ENCODE results near the gene RBCK1.
A peak's percentile ranks its signal among the peaks of the same experiment; 100 is the strongest.

The RBCK1 gene

DNA sequence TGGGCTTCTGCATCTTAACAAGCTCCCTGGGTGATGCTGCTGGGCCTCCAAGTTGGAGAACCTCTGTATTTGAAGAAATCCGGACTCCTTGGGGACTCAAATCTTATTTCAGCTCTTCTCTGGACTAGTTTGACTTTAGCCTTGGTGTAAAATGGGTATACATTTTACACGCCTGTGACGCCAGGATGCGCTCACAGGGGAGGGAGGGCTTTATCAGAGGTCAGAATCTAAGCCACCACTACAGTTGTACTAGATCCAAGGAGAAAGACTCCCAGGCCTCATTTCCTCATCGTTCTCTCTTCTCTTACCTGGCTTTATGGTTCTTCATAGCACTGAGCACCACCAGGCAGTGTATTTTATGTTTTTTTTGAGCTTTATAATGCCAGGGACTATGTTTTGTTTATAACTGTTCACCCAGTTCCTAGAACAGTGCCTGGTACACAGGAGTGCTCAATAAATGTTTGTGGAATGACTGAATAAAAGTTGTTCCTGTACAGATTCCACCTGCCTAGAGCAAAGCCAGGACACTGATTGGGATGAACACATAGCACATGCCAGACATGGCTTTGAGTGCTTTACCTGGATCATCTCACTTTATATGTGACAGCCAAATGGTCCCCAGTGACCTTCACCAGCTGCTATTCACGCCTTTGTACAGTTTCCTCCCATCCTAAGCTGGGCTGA, 5.1 kb upstream of the RBCK1 start:
- no peak overlapping the region for H3K4me3 ChIP-seq (ENCODE audit: low read length)
- no peak overlapping the region for H3K27ac ChIP-seq (ENCODE audit: low read length)
- no peaks in the 10 kb centered on the region for H3K36me3 ChIP-seq (ENCODE audit: control insufficient read depth, low read depth, low read length)
- no peaks in the 10 kb centered on the region for H3K27me3 ChIP-seq (ENCODE audit: control insufficient read depth, insufficient read depth, low read length)
- H3K4me1 ChIP-seq (ENCODE audit: control insufficient read depth, low read depth, low read length), result peaks cover 15% of the 10 kb centered on the region
- H3K9me3 ChIP-seq (ENCODE audit: control insufficient read depth, low read depth, low read length), result no peaks in the 10 kb centered on the region
- H3K9ac ChIP-seq (ENCODE audit: low read length), result no peak overlapping the region

DNA sequence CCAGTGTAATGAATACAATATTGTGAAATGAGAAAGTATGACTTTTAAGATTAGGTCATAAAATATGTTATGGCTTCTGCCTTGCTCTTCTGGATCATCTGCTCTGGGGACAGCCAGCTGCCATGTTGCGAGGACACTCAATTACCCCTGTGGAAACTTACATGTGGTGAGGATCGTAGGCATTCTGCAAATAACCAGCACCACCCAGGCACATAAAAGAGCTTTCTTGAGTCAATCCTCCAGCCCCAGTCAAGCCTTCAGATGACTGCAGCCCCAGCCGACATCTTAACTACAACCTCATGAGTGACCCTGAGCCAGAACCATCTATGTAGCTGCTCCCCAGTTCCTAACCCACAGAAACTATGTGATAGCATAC, 4.5 kb upstream of the RBCK1 start:
- H3K36me3 ChIP-seq (ENCODE audit: control insufficient read depth, low read depth, low read length), result no peaks in the 10 kb centered on the region
- no peak overlapping the region for H3K9ac ChIP-seq (ENCODE audit: low read length)
- peaks cover 15% of the 10 kb centered on the region for H3K4me1 ChIP-seq (ENCODE audit: control insufficient read depth, low read depth, low read length)
- no peaks in the 10 kb centered on the region for H3K27me3 ChIP-seq (ENCODE audit: control insufficient read depth, insufficient read depth, low read length)
- no peak overlapping the region for H3K4me3 ChIP-seq (ENCODE audit: low read length)
- no peak overlapping the region for H3K27ac ChIP-seq (ENCODE audit: low read length)
- H3K9me3 ChIP-seq (ENCODE audit: control insufficient read depth, low read depth, low read length), result no peaks in the 10 kb centered on the region

DNA sequence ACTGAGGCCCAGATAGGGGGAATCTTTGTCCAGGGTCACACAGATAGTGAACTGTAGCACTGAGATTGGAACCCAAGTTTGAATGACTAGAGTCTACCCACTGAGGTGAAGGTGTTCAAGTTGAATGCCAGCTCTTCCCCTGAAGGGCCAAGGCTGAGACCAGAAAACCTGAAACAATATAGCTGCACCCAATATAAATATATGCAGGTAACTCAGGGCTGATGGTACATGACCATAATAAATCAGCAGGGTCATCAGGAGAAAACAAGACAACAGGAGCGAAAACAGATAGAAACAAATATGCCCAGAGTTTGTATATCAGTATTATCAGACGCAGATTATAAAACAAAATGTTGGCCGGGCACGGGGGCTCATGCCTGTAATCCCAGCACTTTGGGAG, 4.0 kb upstream of the RBCK1 start:
- no peak overlapping the region for H3K9ac ChIP-seq (ENCODE audit: low read length)
- H3K27ac ChIP-seq (ENCODE audit: low read length), result no peak overlapping the region
- no peaks in the 10 kb centered on the region for H3K27me3 ChIP-seq (ENCODE audit: control insufficient read depth, insufficient read depth, low read length)

GRCh38 chr20:406200-407132, 1.6 kb upstream of the RBCK1 start:
- Histone ChIP-seq H3K4me3 (ENCODE audit: low read length) (peak overlapping the region; percentile 70), H3K27ac (ENCODE audit: low read length) (no peak overlapping the region), H3K36me3 (ENCODE audit: control insufficient read depth, low read depth, low read length) (peaks cover 13% of the 10 kb centered on the region), H3K9me3 (ENCODE audit: control insufficient read depth, low read depth, low read length) (no peaks in the 10 kb centered on the region), H3K4me1 (ENCODE audit: control insufficient read depth, low read depth, low read length) (peaks cover 13% of the 10 kb centered on the region), H3K9ac (ENCODE audit: low read length) (peak overlapping the region; percentile 58), H3K27me3 (ENCODE audit: control insufficient read depth, insufficient read depth, low read length) (no peaks in the 10 kb centered on the region)

More for the DNA sequence above, 4.0 kb upstream of the RBCK1 start:
- Histone ChIP-seq H3K4me3 (ENCODE audit: low read length) (no peak overlapping the region), H3K9me3 (ENCODE audit: control insufficient read depth, low read depth, low read length) (no peaks in the 10 kb centered on the region), H3K4me1 (ENCODE audit: control insufficient read depth, low read depth, low read length) (peaks cover 18% of the 10 kb centered on the region), H3K36me3 (ENCODE audit: control insufficient read depth, low read depth, low read length) (no peaks in the 10 kb centered on the region)

DNA sequence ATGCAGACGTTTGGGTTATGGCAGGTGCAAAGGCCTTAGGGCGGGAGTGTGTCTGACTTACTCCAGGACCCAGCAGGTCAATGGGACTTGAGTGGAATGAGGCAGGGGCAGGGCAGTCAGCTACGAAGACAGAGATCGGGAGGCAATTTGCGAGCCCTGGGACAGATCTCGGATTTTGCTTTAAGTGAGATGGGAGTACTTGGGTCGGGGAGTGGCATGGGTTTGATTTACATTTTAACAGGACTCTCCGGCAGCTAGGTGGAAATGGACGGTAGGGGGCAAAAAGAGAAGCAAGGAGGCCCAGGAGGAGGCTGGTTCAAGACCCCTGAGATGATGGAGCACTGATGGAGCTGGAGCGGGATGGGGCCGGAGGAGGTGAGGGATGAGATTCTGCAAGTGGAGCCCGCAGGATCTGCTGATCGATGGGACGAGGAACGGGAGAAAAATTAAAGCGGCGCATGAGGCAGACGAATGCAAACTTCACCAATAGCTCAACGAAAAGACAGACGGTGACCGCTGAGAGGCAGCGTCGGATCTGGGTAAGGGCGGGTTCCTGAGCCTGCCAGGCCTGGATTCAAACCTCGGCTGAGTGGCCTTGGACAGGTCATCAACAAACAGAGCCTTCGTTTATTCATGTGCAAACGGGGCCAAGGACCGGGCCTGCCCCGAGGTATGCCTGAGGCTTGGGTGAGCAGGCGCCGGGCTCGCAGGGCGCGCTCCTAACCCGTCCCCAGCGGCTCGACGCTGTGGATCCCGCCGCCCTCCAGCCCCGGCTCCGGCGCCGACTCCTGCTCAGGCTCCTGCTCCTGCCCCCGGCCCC, 756 bp upstream of the RBCK1 start:
- Histone ChIP-seq H3K27me3 (ENCODE audit: control insufficient read depth, insufficient read depth, low read length) (no peaks in the 10 kb centered on the region), H3K36me3 (ENCODE audit: control insufficient read depth, low read depth, low read length) (peaks cover 13% of the 10 kb centered on the region), H3K4me1 (ENCODE audit: control insufficient read depth, low read depth, low read length) (peaks cover 13% of the 10 kb centered on the region), H3K27ac (ENCODE audit: low read length) (no peak overlapping the region), H3K9me3 (ENCODE audit: control insufficient read depth, low read depth, low read length) (no peaks in the 10 kb centered on the region), H3K9ac (ENCODE audit: low read length) (peak overlapping the region; percentile 58), H3K4me3 (ENCODE audit: low read length) (peak overlapping the region; percentile 70)

DNA sequence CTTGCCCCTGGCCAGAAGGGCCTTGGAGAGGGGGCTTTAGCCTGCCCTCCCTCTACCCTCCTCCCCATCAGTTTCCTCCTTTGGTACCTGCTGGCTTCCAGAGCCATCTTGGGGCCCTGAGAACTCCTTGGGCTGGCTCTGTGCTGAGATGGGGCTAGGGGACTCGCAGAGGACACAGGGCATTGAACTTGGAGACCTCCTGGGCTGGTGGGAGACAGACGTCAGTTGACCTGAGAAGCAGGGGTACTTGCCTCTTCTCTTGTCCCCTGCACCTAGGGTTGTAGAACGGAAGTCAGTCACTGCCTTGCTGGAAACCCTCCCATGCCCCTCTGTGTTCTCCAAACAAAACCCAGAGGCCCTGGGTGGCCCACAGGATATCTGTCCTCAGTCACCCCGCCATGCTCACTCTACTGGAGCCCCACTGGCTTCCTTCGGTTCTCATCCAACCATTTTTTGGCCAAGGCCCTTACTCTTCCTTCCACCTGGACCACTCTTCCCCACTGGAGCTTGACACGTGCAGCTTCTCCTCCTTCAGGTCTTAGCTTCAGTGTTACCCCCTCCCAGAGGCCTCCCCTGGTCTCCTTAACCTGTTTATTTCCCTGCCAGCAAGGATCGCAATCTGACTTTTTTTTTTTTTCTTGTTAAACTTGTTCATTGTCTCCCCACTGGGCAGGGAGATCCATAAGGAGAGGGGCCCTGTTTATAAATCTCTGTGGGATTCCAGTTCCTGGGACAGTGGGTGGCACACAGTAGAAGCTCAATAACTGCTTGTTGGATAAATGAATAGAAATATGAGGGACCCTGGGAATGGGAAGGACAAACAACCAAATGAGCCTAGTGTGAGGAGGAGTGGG, 971 bp downstream of the RBCK1 start:
- H3K9me3 ChIP-seq (ENCODE audit: control insufficient read depth, low read depth, low read length), result no peaks in the 10 kb centered on the region
- H3K4me1 ChIP-seq (ENCODE audit: control insufficient read depth, low read depth, low read length), result peaks cover 13% of the 10 kb centered on the region
- H3K9ac ChIP-seq (ENCODE audit: low read length), result peak overlapping the region; percentile 83
- peak overlapping the region; percentile 93 for H3K4me3 ChIP-seq (ENCODE audit: low read length)
- H3K27ac ChIP-seq (ENCODE audit: low read length), result no peak overlapping the region
- H3K36me3 ChIP-seq (ENCODE audit: control insufficient read depth, low read depth, low read length), result peaks cover 21% of the 10 kb centered on the region
- H3K27me3 ChIP-seq (ENCODE audit: control insufficient read depth, insufficient read depth, low read length), result no peaks in the 10 kb centered on the region

GRCh38 chr20:409697-410559, 1.8 kb downstream of the RBCK1 start:
- Histone ChIP-seq H3K9me3 (ENCODE audit: control insufficient read depth, low read depth, low read length) (no peaks in the 10 kb centered on the region), H3K27ac (ENCODE audit: low read length) (no peak overlapping the region), H3K4me3 (ENCODE audit: low read length) (peak overlapping the region; percentile 93), H3K9ac (ENCODE audit: low read length) (peak overlapping the region; percentile 83), H3K27me3 (ENCODE audit: control insufficient read depth, insufficient read depth, low read length) (no peaks in the 10 kb centered on the region), H3K4me1 (ENCODE audit: control insufficient read depth, low read depth, low read length) (peaks cover 13% of the 10 kb centered on the region), H3K36me3 (ENCODE audit: control insufficient read depth, low read depth, low read length) (peaks cover 21% of the 10 kb centered on the region)

DNA sequence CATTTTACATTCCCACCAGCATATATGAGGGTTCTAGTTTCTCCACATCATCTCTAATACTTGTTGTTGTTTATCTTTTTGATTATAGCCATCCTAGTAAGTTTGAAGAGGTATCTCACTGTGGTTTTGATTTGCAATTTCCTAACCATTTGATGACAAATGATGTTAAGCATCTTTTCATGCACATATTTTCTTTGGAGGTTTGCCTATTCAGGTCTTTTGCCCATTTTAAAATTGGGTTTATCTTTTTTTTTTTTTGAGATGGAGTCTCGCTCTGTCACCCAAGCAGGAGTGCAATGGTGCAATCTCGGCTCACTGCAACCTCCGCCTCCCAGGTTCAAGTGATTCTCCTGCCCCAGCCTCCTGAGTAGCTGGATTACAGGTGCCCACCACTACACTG, 4.0 kb downstream of the RBCK1 start:
- Histone ChIP-seq H3K4me3 (ENCODE audit: low read length) (no peak overlapping the region), H3K36me3 (ENCODE audit: control insufficient read depth, low read depth, low read length) (peaks cover 26% of the 10 kb centered on the region), H3K4me1 (ENCODE audit: control insufficient read depth, low read depth, low read length) (peaks cover 8% of the 10 kb centered on the region), H3K9ac (ENCODE audit: low read length) (no peak overlapping the region), H3K27ac (ENCODE audit: low read length) (no peak overlapping the region), H3K27me3 (ENCODE audit: control insufficient read depth, insufficient read depth, low read length) (no peaks in the 10 kb centered on the region), H3K9me3 (ENCODE audit: control insufficient read depth, low read depth, low read length) (no peaks in the 10 kb centered on the region)

DNA sequence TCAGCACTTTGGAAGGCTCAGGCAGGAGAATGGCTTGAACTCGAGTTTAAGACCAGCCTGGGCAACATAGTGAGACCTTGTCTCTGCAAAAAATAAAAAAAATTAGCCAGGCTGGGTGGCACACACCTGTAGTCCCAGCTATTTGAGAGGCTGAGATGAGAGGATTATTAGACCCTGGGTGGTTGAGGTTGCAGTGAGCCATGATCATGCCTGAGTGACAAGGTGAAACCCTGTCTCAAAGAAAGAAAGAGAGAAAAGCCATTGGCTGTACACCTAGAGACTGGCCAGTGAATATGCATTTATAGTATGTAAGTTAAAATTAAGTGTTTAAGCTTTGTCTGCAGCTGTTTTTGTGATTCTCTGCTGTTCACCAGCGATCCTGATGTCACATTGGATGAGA, 6.1 kb downstream of the RBCK1 start:
- Histone ChIP-seq H3K9ac (ENCODE audit: low read length) (no peak overlapping the region), H3K4me3 (ENCODE audit: low read length) (no peak overlapping the region), H3K36me3 (ENCODE audit: control insufficient read depth, low read depth, low read length) (peaks cover 26% of the 10 kb centered on the region), H3K4me1 (ENCODE audit: control insufficient read depth, low read depth, low read length) (peaks cover 5% of the 10 kb centered on the region), H3K27me3 (ENCODE audit: control insufficient read depth, insufficient read depth, low read length) (no peaks in the 10 kb centered on the region), H3K9me3 (ENCODE audit: control insufficient read depth, low read depth, low read length) (no peaks in the 10 kb centered on the region), H3K27ac (ENCODE audit: low read length) (no peak overlapping the region)

- Histone ChIP-seq H3K27me3 (ENCODE audit: control insufficient read depth, insufficient read depth, low read length) (no peaks in the 10 kb centered on the region), H3K27ac (ENCODE audit: low read length) (no peak overlapping the region), H3K4me3 (ENCODE audit: low read length) (no peak overlapping the region), H3K9me3 (ENCODE audit: control insufficient read depth, low read depth, low read length) (no peaks in the 10 kb centered on the region), H3K4me1 (ENCODE audit: control insufficient read depth, low read depth, low read length) (no peaks in the 10 kb centered on the region), H3K9ac (ENCODE audit: low read length) (no peak overlapping the region), H3K36me3 (ENCODE audit: control insufficient read depth, low read depth, low read length) (peaks cover 16% of the 10 kb centered on the region)
These were observed 7.8 kb downstream of the RBCK1 start for GRCh38 chr20:415820-416322.

Data from iPS-18a (cell line).